Renal cortical epithelial cell (primary cell): Measurements from ENCODE around the gene SSBP4. TPM values are rescaled to one million over a fixed set of nuclear protein-coding genes. Genes with fewer than 3 reads are reported as not detected.

Source experiments
- DNase-seq: peaks from one replicate; pipeline ENCODE4 v3.0.0-alpha.2; 2011; ENCODE audit warnings: low read depth
- total RNA-seq: library from RNA; depleted of rRNA; stranded (reverse); fragments of >200 nt; gene quantifications from 2 replicates; pipeline ENCODE4 v1.2.3, GENCODE V29; 2014

SSBP4 gene
- total RNA-seq, 1 donor from 2014 or later, result 40.5 TPM

DNA sequence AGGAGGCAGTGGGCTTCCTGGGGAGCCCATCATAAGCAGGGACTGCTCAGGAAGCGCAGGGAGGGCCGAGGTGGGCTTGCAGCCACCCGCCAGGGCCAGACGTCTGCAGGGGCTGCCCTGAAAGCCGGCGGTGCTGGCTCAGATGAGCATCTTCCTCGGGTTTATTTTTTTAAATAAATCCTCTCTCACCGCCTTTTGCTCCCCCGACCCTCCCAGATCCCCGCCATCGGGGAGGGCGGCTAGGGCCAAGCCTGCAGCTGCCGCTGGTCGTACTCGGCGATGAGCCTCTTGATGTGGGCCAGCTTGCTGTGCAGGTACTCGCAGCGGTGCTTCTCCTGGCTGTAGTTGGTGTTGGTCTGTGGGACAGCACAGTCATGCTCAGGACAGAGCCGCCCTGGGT lies 25.3 kb downstream of the SSBP4 start:
- DNase-seq, result no peak

DNA sequence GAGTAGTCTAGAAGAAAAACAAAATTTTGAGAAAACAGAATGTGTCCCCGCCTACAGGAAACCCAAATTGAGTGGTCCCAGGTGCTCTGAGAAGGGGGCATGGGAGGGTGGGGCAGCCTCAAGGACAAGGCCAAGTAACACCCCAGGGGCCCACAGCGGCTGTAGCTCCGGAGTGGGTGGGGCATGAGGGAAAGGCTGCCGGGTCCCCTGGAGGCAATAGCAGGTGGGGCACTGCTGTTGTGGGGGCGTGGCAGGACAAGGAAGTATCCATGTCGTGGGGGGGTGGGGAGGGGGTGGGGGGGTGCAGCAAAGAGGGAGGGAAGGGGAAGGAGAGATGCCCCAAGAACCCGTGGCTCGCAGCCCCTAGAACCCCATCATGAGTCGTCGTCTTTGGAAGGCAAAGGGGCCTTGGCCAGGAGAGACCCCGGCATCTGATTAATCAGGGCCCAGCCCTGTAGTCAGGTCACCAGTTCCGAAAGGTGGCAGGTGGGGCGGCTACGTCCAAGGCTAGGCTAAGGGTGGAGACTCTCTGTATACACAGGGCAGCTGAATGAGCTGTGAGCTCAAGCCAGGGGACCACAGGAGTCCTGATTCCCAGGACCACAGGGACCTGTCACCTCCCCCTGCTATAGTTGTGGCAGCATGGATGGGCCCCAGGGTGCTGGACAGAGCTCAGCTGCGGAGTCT lies 26.2 kb downstream of the SSBP4 start:
- no peak for DNase-seq

DNA sequence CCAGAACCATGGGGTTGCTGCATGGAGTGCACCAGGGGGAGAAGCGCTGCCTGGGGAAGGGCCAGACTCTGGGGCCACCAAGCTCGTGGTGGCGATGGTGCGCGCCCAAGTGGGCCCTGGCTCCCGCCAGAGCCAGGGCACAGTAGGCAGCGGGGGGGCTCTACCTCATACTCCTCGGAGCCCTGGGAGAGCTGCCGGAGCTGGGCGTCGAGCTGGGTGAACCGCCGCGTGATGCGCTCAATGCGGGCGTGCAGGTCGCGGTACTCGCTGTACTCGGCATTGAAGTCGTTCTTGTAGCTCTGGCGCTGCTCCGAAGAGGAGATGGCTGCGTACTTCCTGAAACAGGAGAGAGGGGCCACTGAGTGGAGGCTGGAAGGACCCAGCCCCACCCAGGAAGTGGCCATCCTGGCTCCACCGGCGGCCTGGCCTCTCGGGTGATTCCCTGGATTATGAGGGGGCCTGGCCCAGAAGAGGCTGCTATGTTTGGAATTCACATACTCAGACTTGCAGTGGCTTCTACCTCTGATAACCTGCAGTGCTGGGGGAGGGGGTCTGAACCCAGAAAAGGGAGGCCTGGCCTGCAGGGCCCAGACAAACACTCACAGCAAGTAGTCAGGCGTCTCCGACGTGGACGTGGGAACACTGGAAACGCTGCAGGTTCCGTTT lies 27.1 kb downstream of the SSBP4 start:
- no peak for DNase-seq

DNA sequence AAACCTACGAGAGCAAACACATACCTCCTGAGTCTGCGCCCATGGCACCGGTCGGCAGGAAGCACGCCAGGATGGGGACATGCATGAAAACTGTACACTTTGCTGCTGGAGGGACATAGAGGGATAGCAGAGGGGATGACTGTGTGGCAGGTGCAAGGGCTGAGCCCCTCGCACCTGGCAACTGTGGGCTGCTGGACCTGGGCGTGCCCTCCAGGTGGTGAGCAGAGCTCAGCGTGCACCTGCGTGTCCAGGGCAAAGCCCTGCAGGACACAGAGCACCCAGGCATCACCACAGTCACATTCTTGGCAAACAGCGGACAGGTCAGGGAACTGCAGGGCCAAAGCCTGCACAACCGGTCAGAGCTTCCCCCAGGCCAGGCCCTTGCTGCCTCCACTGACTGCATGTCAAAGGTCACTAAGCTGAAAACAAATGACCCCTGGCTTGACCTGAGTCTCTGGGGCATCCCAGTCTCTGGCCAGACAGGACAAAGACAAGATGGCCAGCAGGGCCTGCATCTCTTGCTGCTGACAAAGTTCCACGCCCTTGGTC lies 27.7 kb downstream of the SSBP4 start:
- DNase-seq, result no peak

DNA sequence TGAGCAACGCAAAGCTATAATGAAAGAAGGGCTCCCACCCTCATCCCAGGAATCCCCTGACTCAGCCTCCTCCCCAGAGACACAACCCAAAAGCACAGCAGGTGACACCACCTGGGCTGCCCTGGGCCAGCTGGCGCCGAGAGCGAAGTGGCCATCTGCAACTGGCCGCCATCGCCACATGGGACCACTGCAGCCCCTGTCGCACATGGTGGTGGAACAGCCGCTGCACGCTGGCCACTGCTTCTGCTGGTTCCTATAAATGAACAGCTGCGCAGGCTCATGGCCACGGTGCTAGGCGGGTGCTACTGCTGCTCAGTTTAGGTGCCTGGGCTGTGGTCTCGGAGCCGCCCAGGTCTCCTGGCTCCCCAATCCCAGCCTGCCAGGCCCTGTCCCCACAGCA lies 30.4 kb downstream of the SSBP4 start:
- no peak for DNase-seq

GRCh38 chr19:18450021-18450930 lies 31.1 kb downstream of the SSBP4 start:
- DNase-seq, result no peak

GRCh38 chr19:18450931-18451836 lies 32.0 kb downstream of the SSBP4 start:
- DNase-seq, result peak; percentile 22

GRCh38 chr19:18452386-18452785 lies 33.2 kb downstream of the SSBP4 start:
- DNase-seq, result no peak

GRCh38 chr19:18453269-18454024 lies 34.2 kb downstream of the SSBP4 start:
- no peak for DNase-seq

- no peak for DNase-seq
Observed at GRCh38 chr19:18456279-18456678, 37.1 kb downstream of the SSBP4 start.

- DNase-seq, result no peak
Observed at GRCh38 chr19:18456974-18457373, 37.8 kb downstream of the SSBP4 start.

GRCh38 chr19:18457483-18458331 lies 38.5 kb downstream of the SSBP4 start:
- DNase-seq, result peak; percentile 67

DNA sequence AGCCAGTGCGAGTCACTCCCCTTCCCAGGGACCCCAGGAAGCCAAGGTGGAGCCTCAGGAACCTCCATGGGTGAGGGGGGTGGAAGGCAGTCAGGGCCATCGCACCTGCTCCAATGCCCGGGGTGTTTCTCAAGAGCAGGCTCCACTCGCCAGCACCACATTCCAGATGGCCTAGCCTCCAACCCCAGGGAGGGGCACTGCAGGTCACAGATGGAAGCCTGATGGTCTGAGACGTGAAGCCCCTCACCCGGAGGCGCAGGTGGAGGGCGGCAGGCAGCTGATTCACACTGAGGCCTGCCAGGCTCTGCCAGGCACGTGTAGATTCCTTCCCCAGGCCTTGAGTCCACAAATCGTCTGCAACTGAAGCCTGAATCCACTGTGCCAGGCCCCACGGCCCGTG lies 41.7 kb downstream of the SSBP4 start:
- DNase-seq, result no peak

GRCh38 chr19:18461471-18461870 lies 42.3 kb downstream of the SSBP4 start:
- no peak for DNase-seq

GRCh38 chr19:18464646-18465045 lies 45.4 kb downstream of the SSBP4 start:
- no peak for DNase-seq

GRCh38 chr19:18465214-18465963 lies 46.2 kb downstream of the SSBP4 start:
- no peak for DNase-seq

GRCh38 chr19:18465964-18466339 lies 46.8 kb downstream of the SSBP4 start:
- DNase-seq, result no peak

- no peak for DNase-seq
Observed at GRCh38 chr19:18466354-18466753, 47.2 kb downstream of the SSBP4 start.

- no peak for DNase-seq
Observed at GRCh38 chr19:18467978-18468377, 48.8 kb downstream of the SSBP4 start.
